IMR-90 (cell line): ENCODE measurements around the gene MYO1G. TPM values are rescaled to one million over a fixed set of nuclear protein-coding genes. Genes with fewer than 3 reads are reported as not detected.

Source experiments
- ATAC-seq: fragments of 200-7000 bp; cut with Tn5 transposase; 2 replicates; pipeline ENCODE4 v1.9.1; 2020; ENCODE audit warnings: low read depth, mild to moderate bottlenecking, moderate library complexity
- BruUV-seq: library from RNA; stranded (reverse); fragments of 400-500 nt; replicated peaks from 2 replicates; lab custom pipeline; 2021; lab: Mats Ljungman, UMichigan
- CTCF ChIA-PET: fragments of 300-600 bp; formaldehyde crosslinking; extraction: SDS; loops from one replicate; lab custom pipeline; 2021; ENCODE audit warnings: antibody characterized with exemption; lab: Yijun Ruan, JAX
- POLR2A ChIA-PET: fragments of 300-600 bp; sonication (Branson Sonifier 250); formaldehyde crosslinking; loops from one replicate; lab custom pipeline; 2022; ENCODE audit warnings: antibody characterized with exemption; ENCODE audit not compliant: unreplicated experiment; lab: Charles Lee
- DNase-seq: peaks from one replicate; pipeline ENCODE4 v3.0.0; 2013
- H2AFZ ChIP-seq: replicated peaks from 2 replicates; pipeline ENCODE3; 2013; ENCODE audit warnings: low read length, mild to moderate bottlenecking; ENCODE audit not compliant: poor library complexity
- H2AK5ac ChIP-seq: 2 replicates; pipeline ENCODE4 v1.6.1; 2013; ENCODE audit warnings: low read depth, low read length, inconsistent platforms
- H2AK9ac ChIP-seq: replicated peaks from 2 replicates; pipeline ENCODE3; 2013; ENCODE audit warnings: mild to moderate bottlenecking, low read depth, low read length, moderate library complexity; ENCODE audit not compliant: poor library complexity
- H2BK120ac ChIP-seq: 2 replicates; pipeline ENCODE4 v1.6.1; 2013; ENCODE audit warnings: low read depth, low read length, inconsistent platforms
- H2BK15ac ChIP-seq: 3 replicates; pipeline ENCODE4 v1.6.1; 2013; ENCODE audit warnings: low read depth, low read length, inconsistent platforms
- H2BK20ac ChIP-seq: 2 replicates; pipeline ENCODE4 v1.6.1; 2013; ENCODE audit warnings: low read depth, mild to moderate bottlenecking, inconsistent platforms, low read length, moderate library complexity
- H2BK5ac ChIP-seq: 2 replicates; pipeline ENCODE4 v1.6.1; 2013; ENCODE audit warnings: mild to moderate bottlenecking, low read depth, low read length, inconsistent platforms; ENCODE audit not compliant: poor library complexity, severe bottlenecking
- H3K14ac ChIP-seq: replicated peaks from 2 replicates; pipeline ENCODE4 v1.6.1; 2013; ENCODE audit warnings: low read depth, low read length, inconsistent platforms
- H3K18ac ChIP-seq: 2 replicates; pipeline ENCODE4 v1.6.1; 2013; ENCODE audit warnings: low read depth, low read length, control low read depth
- H3K23ac ChIP-seq: 2 replicates; pipeline ENCODE4 v1.6.1; 2013; ENCODE audit warnings: low read depth, low read length, inconsistent platforms
- H3K27ac ChIP-seq: 2 replicates; pipeline ENCODE4 v1.5.1; 2013; ENCODE audit warnings: mild to moderate bottlenecking, control low read depth, low read length; ENCODE audit not compliant: insufficient read depth
- H3K27me3 ChIP-seq: 2 replicates; pipeline ENCODE4 v1.6.1; 2013; ENCODE audit warnings: low read length; ENCODE audit not compliant: control insufficient read depth, insufficient read depth
- H3K36me3 ChIP-seq: 2 replicates; pipeline ENCODE4 v1.6.1; 2013; ENCODE audit warnings: low read length, mixed read lengths; ENCODE audit not compliant: control insufficient read depth, insufficient read depth
- H3K4ac ChIP-seq: 2 replicates; pipeline ENCODE4 v1.6.1; 2013; ENCODE audit warnings: low read depth, low read length, inconsistent platforms
- H3K4me1 ChIP-seq: 2 replicates; pipeline ENCODE4 v1.6.1; 2013; ENCODE audit warnings: low read length, mixed read lengths; ENCODE audit not compliant: control insufficient read depth, insufficient read depth
- H3K4me2 ChIP-seq: 2 replicates; pipeline ENCODE4 v1.6.1; 2013; ENCODE audit warnings: low read depth, mild to moderate bottlenecking, control low read depth, low read length, moderate library complexity
- H3K4me3 ChIP-seq: 2 replicates; pipeline ENCODE4 v1.5.1; 2013; ENCODE audit warnings: low read depth, mild to moderate bottlenecking, control low read depth, low read length, moderate library complexity; ENCODE audit not compliant: insufficient read depth
- H3K56ac ChIP-seq: 2 replicates; pipeline ENCODE4 v1.6.1; 2013; ENCODE audit warnings: low read length, inconsistent platforms; ENCODE audit not compliant: insufficient read depth; ENCODE audit errors: extremely low read depth
- H3K79me1 ChIP-seq, 2 experiments: 2 replicates each; pipeline ENCODE4 v1.6.1; 2013; ENCODE audit warnings: low read length in 2 of 2, inconsistent platforms in 1 of 2, low read depth in 1 of 2
- H3K9ac ChIP-seq: 2 replicates; pipeline ENCODE4 v1.6.1; 2013; ENCODE audit warnings: low read depth, low read length, control low read depth
- H3K9me1 ChIP-seq: 2 replicates; pipeline ENCODE4 v1.6.1; 2013; ENCODE audit warnings: low read length, inconsistent platforms; ENCODE audit not compliant: insufficient read depth
- H3K9me3 ChIP-seq: 2 replicates; pipeline ENCODE4 v1.6.1; 2013; ENCODE audit warnings: low read length; ENCODE audit not compliant: control insufficient read depth, insufficient read depth
- H4K20me1 ChIP-seq: 2 replicates; pipeline ENCODE4 v1.6.1; 2013; ENCODE audit warnings: low read length, inconsistent platforms; ENCODE audit not compliant: insufficient read depth
- H4K5ac ChIP-seq: 2 replicates; pipeline ENCODE4 v1.6.1; 2013; ENCODE audit warnings: mild to moderate bottlenecking, low read depth, low read length, control low read depth
- H4K8ac ChIP-seq, 2 experiments: 2 replicates each; pipeline ENCODE4 v1.6.1; 2013; ENCODE audit warnings: low read depth in 2 of 2, low read length in 2 of 2, control low read depth in 1 of 2, inconsistent platforms in 1 of 2
- H4K91ac ChIP-seq: 2 replicates; pipeline ENCODE4 v1.6.1; 2013; ENCODE audit warnings: low read depth, low read length, inconsistent platforms; ENCODE audit not compliant: insufficient read depth
- BHLHE40 ChIP-seq: fragments of 150-350 bp; IDR thresholded peaks from 2 replicates; pipeline ENCODE4 v1.6.1; 2016; ENCODE audit warnings: mild to moderate bottlenecking, low read depth, low read length
- CEBPB ChIP-seq: IDR thresholded peaks from 2 replicates; pipeline ENCODE4 v1.6.1; 2012; ENCODE audit warnings: low read depth, low read length, improper control_type of control experiment
- CHD1 ChIP-seq: IDR thresholded peaks from 2 replicates; pipeline ENCODE4 v1.6.1; 2012; ENCODE audit warnings: low read depth, low read length, improper control_type of control experiment
- CTCF ChIP-seq: conservative IDR thresholded peaks from 2 replicates; pipeline ENCODE4 v1.5.1; 2012; ENCODE audit warnings: mild to moderate bottlenecking, low read depth, low read length, improper control_type of control experiment
- ELK1 ChIP-seq: fragments of 150-350 bp; IDR thresholded peaks from 2 replicates; pipeline ENCODE4 v1.6.1; 2016; ENCODE audit warnings: low read depth, mild to moderate bottlenecking, low read length, moderate library complexity, borderline replicate concordance
- FOS ChIP-seq: fragments of 150-350 bp; IDR thresholded peaks from 2 replicates; pipeline ENCODE4 v1.6.1; 2016; ENCODE audit warnings: low read depth, low read length
- MAFK ChIP-seq: IDR thresholded peaks from 2 replicates; pipeline ENCODE4 v1.6.1; 2012; ENCODE audit warnings: low read depth, low read length, improper control_type of control experiment
- MAZ ChIP-seq: IDR thresholded peaks from 2 replicates; pipeline ENCODE4 v1.6.1; 2012; ENCODE audit warnings: low read depth, mild to moderate bottlenecking, low read length, improper control_type of control experiment, moderate library complexity, borderline replicate concordance
- MXI1 ChIP-seq: IDR thresholded peaks from 2 replicates; pipeline ENCODE4 v1.6.1; 2012; ENCODE audit warnings: low read depth, mild to moderate bottlenecking, low read length, moderate library complexity, borderline replicate concordance
- NFE2L2 ChIP-seq: fragments of 150-350 bp; IDR thresholded peaks from 2 replicates; pipeline ENCODE4 v1.6.1; 2016; ENCODE audit warnings: low read depth, mild to moderate bottlenecking, low read length
- POLR2A ChIP-seq: IDR thresholded peaks from 2 replicates; pipeline ENCODE4 v1.6.1; 2012; ENCODE audit warnings: mild to moderate bottlenecking, low read depth, low read length
- RAD21 ChIP-seq: IDR thresholded peaks from 2 replicates; pipeline ENCODE4 v1.6.1; 2012; ENCODE audit warnings: low read length, improper control_type of control experiment
- RCOR1 ChIP-seq: IDR thresholded peaks from 2 replicates; pipeline ENCODE4 v1.6.1; 2012; ENCODE audit warnings: mild to moderate bottlenecking, low read length, improper control_type of control experiment; ENCODE audit not compliant: insufficient replicate concordance
- RFX5 ChIP-seq: IDR thresholded peaks from 2 replicates; pipeline ENCODE4 v1.8.0; 2012; ENCODE audit warnings: low read depth, mild to moderate bottlenecking, low read length, moderate library complexity
- SMC3 ChIP-seq: fragments of 150-350 bp; IDR thresholded peaks from 2 replicates; pipeline ENCODE4 v1.6.1; 2016; ENCODE audit warnings: low read depth, mild to moderate bottlenecking, antibody characterized with exemption, low read length, moderate library complexity
- USF2 ChIP-seq: fragments of 150-350 bp; IDR thresholded peaks from 2 replicates; pipeline ENCODE4 v1.6.1; 2017; ENCODE audit warnings: mild to moderate bottlenecking, antibody characterized with exemption, low read length, low read depth
- WGBS, 2 experiments: methylation state at CpG; one replicate each; pipeline versions ENCODE4 v1.1.5 to v1.1.7; 2013; ENCODE audit warnings: missing lambda C conversion rate in 2 of 2; ENCODE audit not compliant: insufficient read length in 1 of 2; ENCODE audit errors: extremely low coverage in 2 of 2; 5-methylcytosine and 5-hydroxymethylcytosine counted together
- dilution Hi-C: fragments of 300-500 bp; cut with HindIII; formaldehyde crosslinking; loops from one replicate; pipeline ENCODE4 v1.14.3; 2018; ENCODE audit warnings: low sequenced_read_pairs; ENCODE audit not compliant: unreplicated experiment
- in situ Hi-C: fragments of 300-500 bp; cut with MboI; formaldehyde crosslinking; loops from 3 replicates; pipeline ENCODE4 v1.14.3; 2019; ENCODE audit warnings: low sequenced_read_pairs, inconsistent platforms, mixed read lengths
- intact Hi-C: fragments of 100-400 bp; cut with micrococcal nuclease; formaldehyde crosslinking; loops from 2 replicates; pipeline ENCODE4 v1.10.0; 2022
- polyA plus RNA-seq, 3 experiments: library from polyadenylated mRNA; depleted of rRNA; stranded (reverse); fragments of >200 nt; gene quantifications; 2 replicates each; pipeline ENCODE4 v1.2.3, GENCODE V29; 2012; ENCODE audit warnings: low replicate concordance in 1 of 3
- total RNA-seq: library from RNA; depleted of rRNA; stranded (reverse); fragments of >200 nt; gene quantifications from 2 replicates; pipeline ENCODE4 v1.2.3, GENCODE V29; 2012

The MYO1G gene
- total and polyA plus RNA-seq, 2 of the 4 experiments (the other 2 are of a cell fraction): under 0.01 to 0.02 TPM

- no peak for TF ChIP-seq MXI1
- no peak for TF ChIP-seq RFX5
- no peak for TF ChIP-seq USF2
- TF ChIP-seq CTCF: no peak
- TF ChIP-seq SMC3: no peak
- TF ChIP-seq ELK1: no peak
- TF ChIP-seq CHD1: no peak
- TF ChIP-seq MAZ: no peak
- TF ChIP-seq CEBPB: no peak
- no peak for TF ChIP-seq BHLHE40
- TF ChIP-seq MAFK: no peak
- TF ChIP-seq RCOR1: no peak
- no peak for TF ChIP-seq NFE2L2
- TF ChIP-seq RAD21: no peak
- TF ChIP-seq POLR2A: no peak
- no peak for TF ChIP-seq FOS
- Histone ChIP-seq H2BK5ac (no peak overlapping the region), H3K23ac (no peak overlapping the region), H3K4ac (no peak overlapping the region), H3K14ac (0 out of 2 replicates have a peak overlapping the region, but pooled peaks have one; percentile 23), H3K4me1 (peaks cover 4% of the 10 kb centered on the region; the same call in 1 of the 2 replicates), H3K36me3 (peaks cover 5% of the 10 kb centered on the region; the same call in 1 of the 2 replicates), H3K18ac (no peak overlapping the region), H2BK120ac (no peak overlapping the region), H2AK5ac (no peak overlapping the region; the same call in 1 of the 2 replicates), H3K27ac (no peak overlapping the region), H2AFZ (no peak overlapping the region), H2BK20ac (no peak overlapping the region), H3K79me1 (peaks cover 31 to 83% of the 10 kb centered on the region in 2 experiments), H3K27me3 (no peaks in the 10 kb centered on the region), H3K9ac (no peak overlapping the region), H3K9me1 (peaks cover 13% of the 10 kb centered on the region), H3K4me3 (no peak overlapping the region), H3K9me3 (no peaks in the 10 kb centered on the region), H4K5ac (no peak overlapping the region), H3K4me2 (no peak overlapping the region), H4K91ac (no peak overlapping the region), H4K8ac (no peak overlapping the region), H4K20me1 (peaks cover 35% of the 10 kb centered on the region), H3K56ac (no peak overlapping the region), H2AK9ac (no peak overlapping the region), H2BK15ac (no peak overlapping the region)
- POLR2A ChIA-PET: no interaction called here
- BruUV-seq: no TSS peak
- WGBS, 2 experiments: no CpG with 5 or more reads among the region's 7 CpGs
- DNase-seq (no peak), ATAC-seq (no peak)
- in situ Hi-C loops (no loop called here), dilution Hi-C loops (no loop called here), intact Hi-C loops (no loop called here)
- CTCF ChIA-PET: no interaction called here
These were observed 28.3 kb upstream of the MYO1G start for GRCh38 chr7:45007106-45007505.
